ENCODE measurements around the gene KRTAP4-4.

KRTAP4-4 gene

DNA sequence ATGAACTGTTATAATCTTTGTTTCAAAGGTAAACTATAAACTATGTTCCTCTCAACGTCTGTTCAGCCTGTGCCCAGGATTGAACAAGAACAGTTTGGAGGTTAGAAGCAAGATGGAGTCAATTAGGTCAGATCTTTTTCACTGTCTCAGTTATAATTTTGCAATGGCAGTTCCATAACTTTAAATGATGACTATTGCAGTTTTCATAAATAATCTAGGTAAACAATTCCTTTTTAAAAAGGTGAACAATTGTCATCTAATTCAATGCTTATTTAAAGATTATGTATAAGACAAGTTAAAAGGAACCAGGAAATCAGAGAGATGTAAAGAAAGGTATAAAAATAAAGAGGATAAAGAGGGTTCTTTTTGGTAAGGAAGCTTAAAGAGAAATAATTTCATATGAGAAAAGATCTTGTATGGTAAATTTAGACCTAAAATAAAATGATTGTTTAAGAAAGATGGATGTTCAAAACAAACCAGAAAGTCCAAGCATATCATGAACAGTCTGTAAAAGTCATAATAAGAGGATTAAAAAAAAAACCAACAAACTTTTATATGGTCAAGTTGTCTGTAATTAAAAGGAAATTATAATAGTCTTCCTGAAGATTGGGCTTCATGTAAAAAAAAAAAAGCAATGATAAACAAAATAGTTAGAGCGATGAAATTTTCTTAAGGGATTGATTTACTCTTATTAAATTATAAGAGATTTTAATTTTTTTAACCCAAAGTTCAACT is 49.2 kb downstream of the KRTAP4-4 start:
- DNase-seq (ENCODE audit: low read depth, low spot score), result no peak
